Effector memory CD8-positive, alpha-beta T cell (primary cell): ENCODE results near the gene PLSCR3.

ENCODE experiments used
- ATAC-seq: fragments of 150-1000 bp; cut with Tn5 transposase; replicated peaks from 2 replicates; pipeline ENCODE4 v1.10.0; 2021; ENCODE audit warnings: mild to moderate bottlenecking, moderate library complexity
- DNase-seq, 3 experiments: peaks; one replicate each; pipeline ENCODE4 v3.0.0; 2021
- H3K27ac Mint-ChIP-seq, 2 donors: one replicate each; pipeline ENCODE4 v1.8.0; 2022; ENCODE audit warnings: mild to moderate bottlenecking in 2 of 2, mixed read lengths in 2 of 2, moderate library complexity in 2 of 2
- H3K27me3 Mint-ChIP-seq, 2 donors: one replicate each; pipeline ENCODE4 v1.8.0; 2022; ENCODE audit warnings: mixed read lengths in 2 of 2
- H3K36me3 Mint-ChIP-seq: one replicate; pipeline ENCODE4 v1.8.0; 2022; ENCODE audit warnings: mild to moderate bottlenecking, moderate library complexity, mixed read lengths; ENCODE audit not compliant: insufficient read depth
- H3K4me1 Mint-ChIP-seq, 2 donors: one replicate each; pipeline ENCODE4 v1.8.0; 2022; ENCODE audit warnings: low read depth in 2 of 2, mixed read lengths in 2 of 2
- H3K4me3 Mint-ChIP-seq, 2 donors: one replicate each; pipeline ENCODE4 v1.8.0; 2022; ENCODE audit warnings: mild to moderate bottlenecking in 2 of 2, mixed read lengths in 2 of 2, moderate library complexity in 2 of 2
- H3K9me3 Mint-ChIP-seq, 2 donors: one replicate each; pipeline ENCODE4 v1.8.0; 2022; ENCODE audit warnings: mixed read lengths in 2 of 2

Gene PLSCR3

GRCh38 chr17:7419819-7420610, 25.7 kb upstream of the PLSCR3 start, which contains the start of gene SPEM1:
TSS of gene SPEM1 (plus strand) at chr17:7420324. CDS start at chr17:7420385, 61 bp downstream.
- Mint-ChIP-seq H3K4me3 (no peak within 1 kb of the TSS), H3K27me3 (peaks cover 7 to 10% of the 10 kb centered on the region in 2 donors), H3K4me1 (peaks cover 1 to 4% of the 10 kb centered on the region in 2 donors), H3K27ac (no peak within 1 kb of the TSS), H3K9me3 (no peaks in the 10 kb centered on the region), H3K36me3 (no peaks in the 10 kb centered on the region)
- ATAC-seq (no peak), DNase-seq (no peak)

- Mint-ChIP-seq H3K27me3 (peaks cover 7 to 10% of the 10 kb centered on the region in 2 donors), H3K9me3 (no peaks in the 10 kb centered on the region), H3K27ac (no peak overlapping the region), H3K36me3 (no peaks in the 10 kb centered on the region), H3K4me1 (peaks cover 0 to 4% of the 10 kb centered on the region in 2 donors), H3K4me3 (no peak overlapping the region)
- no peak for ATAC-seq
- no peak for DNase-seq
Observed at GRCh38 chr17:7418472-7419152, 24.3 kb upstream of the PLSCR3 start.

- Mint-ChIP-seq H3K4me3 (no peak overlapping the region), H3K4me1 (peaks cover 1 to 4% of the 10 kb centered on the region in 2 donors), H3K27me3 (peaks cover 7 to 10% of the 10 kb centered on the region in 2 donors), H3K27ac (no peak overlapping the region), H3K9me3 (no peaks in the 10 kb centered on the region), H3K36me3 (no peaks in the 10 kb centered on the region)
- DNase-seq (no peak), ATAC-seq (no peak)
Observed at GRCh38 chr17:7417056-7417655, 22.8 kb upstream of the PLSCR3 start.

- H3K4me1 Mint-ChIP-seq = peaks cover 1 to 4% of the 10 kb centered on the region in 2 donors
Observed at GRCh38 chr17:7416323-7416722, 22.0 kb upstream of the PLSCR3 start.

GRCh38 chr17:7415784-7416183, 21.5 kb upstream of the PLSCR3 start:
- ATAC-seq (no peak), DNase-seq (no peak)
- H3K27ac Mint-ChIP-seq = no peak overlapping the region
- H3K36me3 Mint-ChIP-seq = no peaks in the 10 kb centered on the region
- no peaks in the 10 kb centered on the region for H3K9me3 Mint-ChIP-seq
- peaks cover 1 to 4% of the 10 kb centered on the region in 2 donors for H3K4me1 Mint-ChIP-seq
- peaks cover 7 to 10% of the 10 kb centered on the region in 2 donors for H3K27me3 Mint-ChIP-seq
- H3K4me3 Mint-ChIP-seq = no peak overlapping the region

More at GRCh38 chr17:7416323-7416722, 22.0 kb upstream of the PLSCR3 start:
- no peaks in the 10 kb centered on the region for H3K9me3 Mint-ChIP-seq
- no peak for ATAC-seq
- H3K27ac Mint-ChIP-seq = no peak overlapping the region
- H3K27me3 Mint-ChIP-seq = peaks cover 7 to 10% of the 10 kb centered on the region in 2 donors
- H3K4me3 Mint-ChIP-seq = no peak overlapping the region
- H3K36me3 Mint-ChIP-seq = no peaks in the 10 kb centered on the region
- no peak for DNase-seq

GRCh38 chr17:7414837-7415236, 20.5 kb upstream of the PLSCR3 start:
- Mint-ChIP-seq H3K4me1 (peaks cover 1 to 4% of the 10 kb centered on the region in 2 donors), H3K27me3 (peaks cover 6 to 10% of the 10 kb centered on the region in 2 donors)

GRCh38 chr17:7413346-7413985, 19.1 kb upstream of the PLSCR3 start:
- Mint-ChIP-seq H3K27me3 (peaks cover 0 to under 1% of the 10 kb centered on the region in 2 donors), H3K27ac (no peak overlapping the region), H3K4me3 (no peak overlapping the region), H3K9me3 (no peaks in the 10 kb centered on the region), H3K36me3 (no peaks in the 10 kb centered on the region), H3K4me1 (peaks cover 1 to 4% of the 10 kb centered on the region in 2 donors)
- ATAC-seq (no peak), DNase-seq (no peak)

More at GRCh38 chr17:7414837-7415236, 20.5 kb upstream of the PLSCR3 start:
- ATAC-seq (no peak), DNase-seq (no peak)
- H3K9me3 Mint-ChIP-seq = no peaks in the 10 kb centered on the region
- no peak overlapping the region for H3K27ac Mint-ChIP-seq
- H3K36me3 Mint-ChIP-seq = no peaks in the 10 kb centered on the region
- no peak overlapping the region for H3K4me3 Mint-ChIP-seq

GRCh38 chr17:7411427-7411750, 17.1 kb upstream of the PLSCR3 start:
- H3K27ac Mint-ChIP-seq = no peak overlapping the region

GRCh38 chr17:7410634-7411426, 16.5 kb upstream of the PLSCR3 start:
- peaks cover 9% of the 10 kb centered on the region for H3K36me3 Mint-ChIP-seq
- no peaks in the 10 kb centered on the region for H3K9me3 Mint-ChIP-seq
- H3K27me3 Mint-ChIP-seq = no peaks in the 10 kb centered on the region
- DNase-seq (no peak), ATAC-seq (no peak)
- H3K27ac Mint-ChIP-seq = no peak overlapping the region
- H3K4me1 Mint-ChIP-seq = peaks cover 2 to 5% of the 10 kb centered on the region in 2 donors
- H3K4me3 Mint-ChIP-seq = no peak overlapping the region

More at GRCh38 chr17:7411427-7411750, 17.1 kb upstream of the PLSCR3 start:
- Mint-ChIP-seq H3K9me3 (no peaks in the 10 kb centered on the region), H3K36me3 (peaks cover 7% of the 10 kb centered on the region), H3K4me1 (peaks cover under 1 to 3% of the 10 kb centered on the region in 2 donors), H3K27me3 (no peaks in the 10 kb centered on the region), H3K4me3 (no peak overlapping the region)
- no peak for DNase-seq
- ATAC-seq = no peak

- H3K4me3 Mint-ChIP-seq = no peak overlapping the region
- no peak overlapping the region for H3K27ac Mint-ChIP-seq
- no peaks in the 10 kb centered on the region for H3K27me3 Mint-ChIP-seq
- ATAC-seq (no peak), DNase-seq (no peak)
- peaks cover 9% of the 10 kb centered on the region for H3K36me3 Mint-ChIP-seq
- H3K9me3 Mint-ChIP-seq = no peaks in the 10 kb centered on the region
- H3K4me1 Mint-ChIP-seq = peaks cover 6% of the 10 kb centered on the region in 2 donors
Observed at GRCh38 chr17:7409716-7410115, 15.4 kb upstream of the PLSCR3 start.

GRCh38 chr17:7408863-7409262, 14.5 kb upstream of the PLSCR3 start:
- DNase-seq = no peak
- Mint-ChIP-seq H3K36me3 (peaks cover 18% of the 10 kb centered on the region), H3K27ac (no peak overlapping the region), H3K27me3 (no peaks in the 10 kb centered on the region), H3K4me1 (peaks cover 6% of the 10 kb centered on the region in 2 donors), H3K4me3 (peak overlapping the region in 1 of 2 donors; percentile 51), H3K9me3 (no peaks in the 10 kb centered on the region)
- no peak for ATAC-seq

- Mint-ChIP-seq H3K27ac (no peak overlapping the region), H3K9me3 (no peaks in the 10 kb centered on the region), H3K4me1 (peaks cover 6 to 8% of the 10 kb centered on the region in 2 donors), H3K27me3 (no peaks in the 10 kb centered on the region), H3K4me3 (no peak overlapping the region), H3K36me3 (peaks cover 18% of the 10 kb centered on the region)
- DNase-seq (peak in 2 of 3 experiments; percentile 17 to 34), ATAC-seq (peak; percentile 9)
Observed at GRCh38 chr17:7408252-7408727, 14.0 kb upstream of the PLSCR3 start.
